Lower lobe of right lung (tissue), 2 donors: ENCODE measurements around the gene GOLGA1. TPM values are rescaled to one million over a fixed set of nuclear protein-coding genes. Genes with fewer than 3 reads are reported as not detected.

Experiments used
- ATAC-seq, 2 donors: fragments of 200-7000 bp; cut with Tn5 transposase; one replicate each; pipeline ENCODE4 v1.9.1; 2020 to 2022; ENCODE audit warnings: mild to moderate bottlenecking in 2 of 2, moderate library complexity in 2 of 2
- DNase-seq: peaks from one replicate; pipeline ENCODE4 v3.0.0-alpha.2; 2020
- H3K27ac ChIP-seq: fragments of 200-600 bp; one replicate; pipeline ENCODE4 v1.8.0; 2022
- H3K27me3 ChIP-seq: fragments of 200-600 bp; one replicate; pipeline ENCODE4 v1.8.0; 2022; ENCODE audit warnings: low read depth
- H3K36me3 ChIP-seq: fragments of 200-600 bp; one replicate; pipeline ENCODE4 v1.8.0; 2022; ENCODE audit warnings: mild to moderate bottlenecking
- H3K4me1 ChIP-seq: fragments of 200-600 bp; one replicate; pipeline ENCODE4 v1.8.0; 2022
- H3K4me3 ChIP-seq: fragments of 200-600 bp; one replicate; pipeline ENCODE4 v1.8.0; 2022; ENCODE audit warnings: mild to moderate bottlenecking
- H3K9me3 ChIP-seq: fragments of 200-600 bp; one replicate; pipeline ENCODE4 v1.8.0; 2022
- intact Hi-C: fragments of 100-400 bp; cut with DNase I; formaldehyde crosslinking; loops from one replicate; pipeline ENCODE4 v1.11.0; 2022
- total RNA-seq: library from RNA; stranded (reverse); fragmentation: NEBNext Ultra II Directional; extraction: Animal tissue kit (Norgen Biotek cat#: 25700); gene quantifications from one replicate; pipeline ENCODE4 v1.2.1, GENCODE V29; 2021
- TF ChIP-seq, protein P1 (sequence below): fragments of 200-600 bp; IDR thresholded peaks from one replicate; pipeline ENCODE4 v1.8.0; 2022; ENCODE audit warnings: antibody characterized with exemption, mild to moderate bottlenecking
- donor health status: DM: no; HTN: yes; CAD: no; lungs with severe emphysema.

GOLGA1 gene
- total RNA-seq, 1 donor from 2014 or later = 24.6 TPM

DNA sequence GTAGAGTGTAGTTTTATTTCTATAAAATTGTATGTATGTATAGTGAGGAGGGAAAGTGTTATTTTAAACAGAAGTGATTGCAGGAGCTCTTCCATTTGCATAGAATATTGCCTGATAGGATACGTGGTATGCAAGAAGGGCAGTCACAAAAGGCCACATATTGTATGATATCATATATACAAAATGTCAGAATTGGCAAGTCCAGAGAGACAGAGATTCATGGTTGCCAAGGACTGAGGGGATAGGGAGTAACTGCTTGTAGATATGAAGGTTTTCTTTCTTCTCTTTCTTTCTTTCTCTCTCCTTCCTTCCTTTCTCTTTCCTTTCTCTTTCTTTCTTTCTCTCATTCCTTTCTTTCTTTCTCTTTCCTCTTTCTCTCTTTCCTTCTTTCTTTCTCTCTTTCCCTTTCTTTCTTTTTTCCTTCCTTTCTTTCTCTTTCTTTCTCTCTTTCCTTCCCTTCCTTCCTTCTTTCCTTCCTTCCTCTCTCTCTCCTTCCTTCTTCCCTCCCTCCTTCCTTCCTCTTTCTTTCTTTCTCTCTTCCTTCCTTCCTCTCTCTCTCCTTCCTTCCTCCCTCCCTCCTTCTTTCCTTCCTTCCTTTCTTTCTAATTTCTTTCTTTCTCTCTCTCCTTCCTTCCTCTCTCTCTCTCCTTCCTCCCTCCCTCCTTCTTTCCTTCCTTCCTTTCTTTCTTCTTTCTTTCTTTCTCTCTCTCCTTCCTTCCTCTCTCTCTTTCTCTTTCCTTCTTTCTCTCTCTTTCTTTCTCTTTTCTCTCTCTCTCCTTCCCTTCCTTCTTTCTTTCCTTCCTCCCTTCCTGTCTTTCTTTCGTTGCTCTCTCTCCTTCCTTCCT is 112.2 kb downstream of the GOLGA1 start:
- H3K27ac ChIP-seq = no peak overlapping the region
- ATAC-seq = no peak
- no peak for DNase-seq
- no peaks in the 10 kb centered on the region for H3K36me3 ChIP-seq
- H3K4me1 ChIP-seq = peaks cover 18% of the 10 kb centered on the region
- TF ChIP-seq, protein P1, sequence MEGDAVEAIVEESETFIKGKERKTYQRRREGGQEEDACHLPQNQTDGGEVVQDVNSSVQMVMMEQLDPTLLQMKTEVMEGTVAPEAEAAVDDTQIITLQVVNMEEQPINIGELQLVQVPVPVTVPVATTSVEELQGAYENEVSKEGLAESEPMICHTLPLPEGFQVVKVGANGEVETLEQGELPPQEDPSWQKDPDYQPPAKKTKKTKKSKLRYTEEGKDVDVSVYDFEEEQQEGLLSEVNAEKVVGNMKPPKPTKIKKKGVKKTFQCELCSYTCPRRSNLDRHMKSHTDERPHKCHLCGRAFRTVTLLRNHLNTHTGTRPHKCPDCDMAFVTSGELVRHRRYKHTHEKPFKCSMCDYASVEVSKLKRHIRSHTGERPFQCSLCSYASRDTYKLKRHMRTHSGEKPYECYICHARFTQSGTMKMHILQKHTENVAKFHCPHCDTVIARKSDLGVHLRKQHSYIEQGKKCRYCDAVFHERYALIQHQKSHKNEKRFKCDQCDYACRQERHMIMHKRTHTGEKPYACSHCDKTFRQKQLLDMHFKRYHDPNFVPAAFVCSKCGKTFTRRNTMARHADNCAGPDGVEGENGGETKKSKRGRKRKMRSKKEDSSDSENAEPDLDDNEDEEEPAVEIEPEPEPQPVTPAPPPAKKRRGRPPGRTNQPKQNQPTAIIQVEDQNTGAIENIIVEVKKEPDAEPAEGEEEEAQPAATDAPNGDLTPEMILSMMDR = no peak
- H3K4me3 ChIP-seq = no peak overlapping the region
- H3K9me3 ChIP-seq = no peaks in the 10 kb centered on the region
- intact Hi-C loops = no loop called here
- H3K27me3 ChIP-seq = no peaks in the 10 kb centered on the region

Other genes with a start within 250 kb of the GOLGA1 start
- gene NR6A1, start 169.8 kb downstream of the GOLGA1 start, total RNA-seq = 4.5 TPM
- gene OLFML2A, start 163.9 kb downstream of the GOLGA1 start, total RNA-seq = 22.3 TPM
- gene WDR38, start 87.6 kb downstream of the GOLGA1 start, total RNA-seq = 6.6 TPM
- 812 TPM for gene RPL35, start 79.1 kb downstream of the GOLGA1 start, total RNA-seq
- gene ARPC5L, start 79.0 kb downstream of the GOLGA1 start, total RNA-seq = 33.2 TPM
- gene SCAI, start 202.4 kb upstream of the GOLGA1 start, total RNA-seq = 22.3 TPM
- 44.7 TPM for gene PPP6C, start 248.7 kb upstream of the GOLGA1 start, total RNA-seq